Bronchial epithelial cell (primary cell): ENCODE data around the gene HLCS. TPM values are rescaled to one million over a fixed set of nuclear protein-coding genes. Genes with fewer than 3 reads are reported as not detected.

ENCODE experiments used
- DNase-seq: peaks from one replicate; pipeline ENCODE4 v3.0.0-alpha.2; 2010; ENCODE audit warnings: low read depth
- FAIRE-seq: peaks from 2 replicates; lab custom pipeline; 2011; peaks lifted over from hg19 to GRCh38; lab: Jason Lieb, UNC
- H3K27me3 ChIP-seq: 2 replicates; pipeline ENCODE4 v1.5.1; 2011; ENCODE audit warnings: low read length; ENCODE audit not compliant: control insufficient read depth, insufficient read depth
- H3K36me3 ChIP-seq: 2 replicates; pipeline ENCODE4 v1.5.1; 2011; ENCODE audit warnings: low read length; ENCODE audit not compliant: control insufficient read depth, insufficient read depth
- H3K4me3 ChIP-seq: 2 replicates; pipeline ENCODE4 v1.5.1; 2011; ENCODE audit warnings: mild to moderate bottlenecking, low read depth, low read length, control low read depth
- CTCF ChIP-seq: IDR thresholded peaks from 2 replicates; pipeline ENCODE4 v1.5.1; 2011; ENCODE audit warnings: mild to moderate bottlenecking, moderate library complexity, low read length, control low read depth, inconsistent platforms; ENCODE audit not compliant: insufficient read depth, severe bottlenecking
- total RNA-seq: library from RNA; depleted of rRNA; stranded (reverse); fragments of >200 nt; gene quantifications from 2 replicates; pipeline ENCODE4 v1.2.1, GENCODE V29; 2014

The HLCS gene
- total RNA-seq, 1 donor from 2014 or later, result 26.3 TPM

GRCh38 chr21:36727866-36728265, 238.6 kb downstream of the HLCS start:
- Histone ChIP-seq H3K4me3 (no peak overlapping the region), H3K36me3 (no peaks in the 10 kb centered on the region), H3K27me3 (peaks cover 23% of the 10 kb centered on the region)
- no peak for FAIRE-seq
- DNase-seq, result no peak
- TF ChIP-seq CTCF, result no peak

- Histone ChIP-seq H3K36me3 (no peaks in the 10 kb centered on the region), H3K4me3 (no peak overlapping the region), H3K27me3 (peaks cover 16% of the 10 kb centered on the region)
- TF ChIP-seq CTCF, result no peak
- FAIRE-seq (no peak), DNase-seq (no peak)
Observed at GRCh38 chr21:36725793-36726386, 240.6 kb downstream of the HLCS start.

DNA sequence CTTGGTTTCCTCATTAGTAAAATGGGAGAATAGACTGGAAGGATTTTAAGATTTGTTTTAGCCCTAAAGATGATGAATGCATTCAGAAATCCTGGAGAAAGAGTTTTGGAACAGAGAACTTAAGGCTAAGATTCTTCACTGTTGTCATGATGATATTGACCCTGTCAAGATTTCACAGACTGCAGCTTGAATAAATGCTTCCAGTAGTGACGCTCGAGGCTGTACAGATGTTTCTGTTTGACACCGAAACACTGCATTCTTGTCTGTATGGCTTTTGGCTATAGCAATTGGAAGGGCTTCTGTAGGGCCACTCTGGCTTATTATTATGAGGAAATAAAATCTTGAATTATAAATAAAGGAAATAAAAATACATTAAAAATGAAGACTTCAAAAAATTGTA, 241.8 kb downstream of the HLCS start:
- no peak overlapping the region for H3K4me3 ChIP-seq
- H3K36me3 ChIP-seq, result no peaks in the 10 kb centered on the region
- H3K27me3 ChIP-seq, result peaks cover 8% of the 10 kb centered on the region
- TF ChIP-seq CTCF, result no peak
- FAIRE-seq (no peak), DNase-seq (no peak)

DNA sequence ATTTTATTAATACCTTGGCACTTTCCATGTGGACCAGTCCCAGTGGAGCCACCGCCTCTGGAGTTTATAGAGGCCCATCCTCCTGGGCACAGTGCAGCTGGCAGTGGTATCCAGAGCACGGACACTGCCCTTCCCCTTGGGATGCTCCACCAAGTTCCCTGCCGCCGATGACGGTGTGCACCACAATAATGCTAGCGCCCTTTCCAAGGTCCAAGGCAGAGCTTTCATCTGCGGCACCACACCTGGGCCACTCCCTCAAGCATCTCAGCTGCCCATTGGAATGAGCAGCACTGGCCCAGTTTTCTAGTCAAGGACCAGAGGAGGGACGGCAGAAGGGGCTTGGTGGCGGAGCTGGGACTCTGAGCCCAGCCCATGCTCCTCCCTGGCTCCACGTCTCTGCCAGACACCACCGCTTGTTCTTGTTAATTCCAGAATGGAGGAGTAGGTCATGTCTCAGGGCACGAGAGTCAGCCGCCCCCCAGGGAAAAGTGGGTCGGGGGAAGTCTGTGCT, 243.0 kb downstream of the HLCS start:
- no peak for TF ChIP-seq CTCF
- no peak for DNase-seq
- H3K36me3 ChIP-seq, result no peaks in the 10 kb centered on the region
- peaks cover 5% of the 10 kb centered on the region for H3K27me3 ChIP-seq
- FAIRE-seq, result no peak
- H3K4me3 ChIP-seq, result no peak overlapping the region

DNA sequence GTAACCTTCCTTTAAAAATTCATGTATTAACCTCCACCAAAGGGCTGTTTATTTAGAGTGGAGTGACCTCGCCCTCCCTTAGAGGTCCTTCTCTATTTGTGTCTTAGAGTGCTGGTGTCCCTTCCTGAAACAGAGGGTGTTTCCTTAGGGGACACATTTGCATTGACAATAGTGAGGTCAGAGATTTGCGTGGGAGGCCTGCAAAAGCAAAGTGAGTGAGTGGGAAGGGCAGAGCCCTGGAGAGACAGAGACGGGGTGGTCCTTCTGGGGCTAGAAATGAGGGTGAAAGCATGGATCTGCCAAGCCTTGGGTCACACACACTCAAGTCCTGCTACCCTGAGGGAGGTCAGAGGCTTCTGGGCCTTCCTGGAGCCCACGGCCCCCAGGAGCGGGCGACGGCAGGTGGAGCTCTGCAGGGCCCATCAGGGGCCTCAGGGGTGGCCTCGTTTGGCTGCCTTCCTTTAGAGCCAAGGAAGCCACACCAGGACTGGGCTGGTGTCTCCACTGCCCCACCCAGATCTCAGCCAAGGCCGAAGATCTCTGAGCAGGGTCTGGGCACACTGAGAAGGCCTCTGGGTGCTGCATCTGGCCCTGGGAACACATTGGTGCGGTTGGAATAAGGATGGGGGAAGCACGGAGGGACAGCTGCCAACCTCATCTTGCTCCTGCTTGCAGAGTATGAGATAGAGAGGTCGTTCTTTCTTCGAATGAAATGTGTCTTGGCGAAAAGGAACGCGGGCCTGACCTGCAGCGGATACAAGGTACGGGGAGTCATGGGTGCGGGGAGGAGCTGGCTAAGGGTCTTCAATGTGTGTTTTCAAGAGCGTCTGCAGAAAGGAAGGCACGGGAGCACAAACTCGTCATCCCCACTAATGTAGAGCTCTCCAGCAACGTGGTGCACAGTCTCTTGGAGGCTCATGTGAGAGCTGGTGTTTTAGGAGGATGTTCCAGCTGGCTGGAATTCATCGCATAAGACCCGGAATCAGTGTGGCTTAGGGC, 243.8 kb downstream of the HLCS start:
- Histone ChIP-seq H3K36me3 (no peaks in the 10 kb centered on the region), H3K4me3 (no peak overlapping the region), H3K27me3 (no peaks in the 10 kb centered on the region)
- FAIRE-seq (no peak), DNase-seq (no peak)
- TF ChIP-seq CTCF, result no peak
